Fibroblast of pulmonary artery (primary cell): ENCODE measurements around the gene EVA1C.

Source experiments
- DNase-seq: peaks from one replicate; pipeline ENCODE4 v3.0.0-alpha.2; 2010; ENCODE audit warnings: low read depth
- H3K4me3 ChIP-seq: replicated peaks from 2 replicates; pipeline ENCODE4 v1.5.1; 2011; ENCODE audit warnings: low read depth, mild to moderate bottlenecking, control low read depth, low read length, moderate library complexity
- TF ChIP-seq, protein P1 (sequence below): IDR thresholded peaks from 2 replicates; pipeline ENCODE4 v1.5.1; 2011; ENCODE audit warnings: mild to moderate bottlenecking, control low read depth, low read length, inconsistent platforms; ENCODE audit errors: missing control alignments

Gene EVA1C

GRCh38 chr21:32370998-32371766 lies 41.3 kb upstream of the EVA1C start:
- H3K4me3 ChIP-seq: no peak overlapping the region
- peak; percentile 57 for DNase-seq
- TF ChIP-seq, protein P1, sequence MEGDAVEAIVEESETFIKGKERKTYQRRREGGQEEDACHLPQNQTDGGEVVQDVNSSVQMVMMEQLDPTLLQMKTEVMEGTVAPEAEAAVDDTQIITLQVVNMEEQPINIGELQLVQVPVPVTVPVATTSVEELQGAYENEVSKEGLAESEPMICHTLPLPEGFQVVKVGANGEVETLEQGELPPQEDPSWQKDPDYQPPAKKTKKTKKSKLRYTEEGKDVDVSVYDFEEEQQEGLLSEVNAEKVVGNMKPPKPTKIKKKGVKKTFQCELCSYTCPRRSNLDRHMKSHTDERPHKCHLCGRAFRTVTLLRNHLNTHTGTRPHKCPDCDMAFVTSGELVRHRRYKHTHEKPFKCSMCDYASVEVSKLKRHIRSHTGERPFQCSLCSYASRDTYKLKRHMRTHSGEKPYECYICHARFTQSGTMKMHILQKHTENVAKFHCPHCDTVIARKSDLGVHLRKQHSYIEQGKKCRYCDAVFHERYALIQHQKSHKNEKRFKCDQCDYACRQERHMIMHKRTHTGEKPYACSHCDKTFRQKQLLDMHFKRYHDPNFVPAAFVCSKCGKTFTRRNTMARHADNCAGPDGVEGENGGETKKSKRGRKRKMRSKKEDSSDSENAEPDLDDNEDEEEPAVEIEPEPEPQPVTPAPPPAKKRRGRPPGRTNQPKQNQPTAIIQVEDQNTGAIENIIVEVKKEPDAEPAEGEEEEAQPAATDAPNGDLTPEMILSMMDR: no peak

- peak; percentile 93 for DNase-seq
- TF ChIP-seq, protein P1: no peak
- no peak overlapping the region for H3K4me3 ChIP-seq
Observed at GRCh38 chr21:32371913-32372314, 40.6 kb upstream of the EVA1C start.

GRCh38 chr21:32372755-32373154 lies 39.8 kb upstream of the EVA1C start:
- H3K4me3 ChIP-seq: no peak overlapping the region
- peak; percentile 58 for DNase-seq

GRCh38 chr21:32377506-32377905 lies 35.0 kb upstream of the EVA1C start:
- TF ChIP-seq, protein P1: no peak
- DNase-seq: no peak
- H3K4me3 ChIP-seq: no peak overlapping the region

More at GRCh38 chr21:32372755-32373154, 39.8 kb upstream of the EVA1C start:
- TF ChIP-seq, protein P1: no peak

- H3K4me3 ChIP-seq: no peak overlapping the region
- no peak for DNase-seq
- TF ChIP-seq, protein P1: no peak
Observed at GRCh38 chr21:32377991-32378390, 34.5 kb upstream of the EVA1C start.

DNA sequence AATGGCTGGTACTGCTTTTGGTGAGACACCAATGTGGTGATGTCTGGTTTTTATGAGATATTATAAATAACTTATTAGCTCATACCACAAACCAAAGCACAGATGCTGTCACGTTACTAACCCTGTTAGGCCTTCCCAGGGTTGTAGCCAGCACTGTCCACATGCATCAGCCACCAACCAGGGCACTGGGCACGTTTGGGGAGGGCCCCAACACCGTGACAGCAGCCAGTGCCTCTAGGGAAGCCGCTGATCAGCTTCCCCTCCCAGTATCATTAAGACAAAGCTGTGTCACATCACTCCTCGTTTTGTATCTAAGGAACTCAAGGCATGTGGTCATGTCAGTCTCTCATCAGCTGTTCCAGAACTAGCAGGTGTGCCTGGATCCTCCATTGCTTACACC lies 33.5 kb upstream of the EVA1C start:
- TF ChIP-seq, protein P1: no peak

GRCh38 chr21:32380940-32381339 lies 31.6 kb upstream of the EVA1C start:
- no peak for DNase-seq
- TF ChIP-seq, protein P1: no peak
- no peak overlapping the region for H3K4me3 ChIP-seq

More for the DNA sequence above, 33.5 kb upstream of the EVA1C start:
- no peak overlapping the region for H3K4me3 ChIP-seq
- no peak for DNase-seq
